ENCODE results near the gene PDP2. TPM values are rescaled to one million over a fixed set of nuclear protein-coding genes. Genes with fewer than 3 reads are reported as not detected.

PDP2 gene
- total RNA-seq, 4 donors from 2014 or later, result 17.9 to 48.2 (median 20.5) TPM

DNA sequence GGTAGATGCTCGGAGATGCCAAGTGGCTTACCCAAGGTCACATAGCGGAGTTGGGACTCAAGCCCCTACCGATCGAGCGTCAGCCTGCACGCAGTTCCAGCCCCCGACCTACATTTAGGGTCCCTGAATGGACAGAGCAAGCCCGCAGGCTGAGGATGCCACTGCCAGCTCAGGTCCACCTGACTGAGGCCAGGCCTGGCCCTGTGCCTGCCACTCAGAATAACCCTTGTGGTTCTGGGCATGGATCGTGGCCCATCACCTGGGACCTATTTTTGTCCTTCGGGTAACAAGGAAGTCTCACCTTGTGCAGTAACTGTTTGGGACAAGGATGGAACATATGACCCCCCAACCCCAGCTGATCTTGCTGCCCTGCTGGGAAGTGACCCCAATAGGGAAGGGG lies 21.3 kb downstream of the PDP2 start:
- DNase-seq (ENCODE audit: low spot score), result no peak
- no peak for ATAC-seq (ENCODE audit: low FRiP score)
- TF ChIP-seq, protein P1, sequence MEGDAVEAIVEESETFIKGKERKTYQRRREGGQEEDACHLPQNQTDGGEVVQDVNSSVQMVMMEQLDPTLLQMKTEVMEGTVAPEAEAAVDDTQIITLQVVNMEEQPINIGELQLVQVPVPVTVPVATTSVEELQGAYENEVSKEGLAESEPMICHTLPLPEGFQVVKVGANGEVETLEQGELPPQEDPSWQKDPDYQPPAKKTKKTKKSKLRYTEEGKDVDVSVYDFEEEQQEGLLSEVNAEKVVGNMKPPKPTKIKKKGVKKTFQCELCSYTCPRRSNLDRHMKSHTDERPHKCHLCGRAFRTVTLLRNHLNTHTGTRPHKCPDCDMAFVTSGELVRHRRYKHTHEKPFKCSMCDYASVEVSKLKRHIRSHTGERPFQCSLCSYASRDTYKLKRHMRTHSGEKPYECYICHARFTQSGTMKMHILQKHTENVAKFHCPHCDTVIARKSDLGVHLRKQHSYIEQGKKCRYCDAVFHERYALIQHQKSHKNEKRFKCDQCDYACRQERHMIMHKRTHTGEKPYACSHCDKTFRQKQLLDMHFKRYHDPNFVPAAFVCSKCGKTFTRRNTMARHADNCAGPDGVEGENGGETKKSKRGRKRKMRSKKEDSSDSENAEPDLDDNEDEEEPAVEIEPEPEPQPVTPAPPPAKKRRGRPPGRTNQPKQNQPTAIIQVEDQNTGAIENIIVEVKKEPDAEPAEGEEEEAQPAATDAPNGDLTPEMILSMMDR (IDR thresholded peaks at IDR 0.05), result no peak

DNA sequence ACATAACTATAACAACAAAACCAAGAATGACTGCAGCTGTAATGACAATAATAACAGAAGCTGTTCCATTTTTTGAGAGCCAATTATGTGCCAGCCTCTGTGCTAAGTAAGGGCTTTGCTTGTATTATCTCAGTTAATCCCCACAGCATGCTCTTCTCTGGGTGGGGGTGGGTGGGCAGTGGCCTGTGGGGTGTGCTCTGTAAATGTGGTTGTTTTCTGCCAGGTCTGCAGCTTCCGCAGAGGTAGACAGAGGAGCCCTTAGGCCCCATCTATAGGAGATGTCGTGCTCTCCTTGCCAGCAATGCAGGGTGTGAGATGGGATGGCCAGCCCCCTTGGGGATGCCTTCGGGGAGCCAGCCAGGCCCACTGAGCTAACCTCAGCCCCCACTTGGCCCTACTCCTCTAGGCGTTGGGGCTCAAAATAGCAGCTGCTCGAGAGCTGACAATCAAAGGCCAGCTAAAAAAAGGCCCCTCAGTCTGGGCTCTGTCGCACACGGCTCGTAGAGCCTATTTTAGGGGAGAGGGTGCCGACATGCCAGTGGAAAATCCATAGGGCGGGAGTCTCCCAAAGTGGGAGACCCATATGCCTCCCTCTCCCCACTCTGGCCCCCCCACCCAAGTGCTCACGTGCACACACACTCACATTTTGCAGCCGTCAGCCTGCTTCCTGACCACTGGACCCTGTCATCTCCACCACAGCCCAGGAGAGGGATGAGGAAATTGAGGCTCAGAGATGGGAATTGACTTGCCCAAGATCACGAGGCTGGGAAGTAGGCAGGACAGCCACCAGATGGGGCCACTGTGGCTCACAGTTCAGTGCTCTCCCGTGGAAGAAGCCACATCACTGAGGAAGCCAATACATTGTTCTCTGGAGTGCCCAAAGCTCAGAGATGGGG lies 22.6 kb downstream of the PDP2 start:
- TF ChIP-seq, protein P1 (IDR thresholded peaks at IDR 0.05), result no peak
- no peak for ATAC-seq (ENCODE audit: low FRiP score)
- no peak for DNase-seq (ENCODE audit: low spot score)

DNA sequence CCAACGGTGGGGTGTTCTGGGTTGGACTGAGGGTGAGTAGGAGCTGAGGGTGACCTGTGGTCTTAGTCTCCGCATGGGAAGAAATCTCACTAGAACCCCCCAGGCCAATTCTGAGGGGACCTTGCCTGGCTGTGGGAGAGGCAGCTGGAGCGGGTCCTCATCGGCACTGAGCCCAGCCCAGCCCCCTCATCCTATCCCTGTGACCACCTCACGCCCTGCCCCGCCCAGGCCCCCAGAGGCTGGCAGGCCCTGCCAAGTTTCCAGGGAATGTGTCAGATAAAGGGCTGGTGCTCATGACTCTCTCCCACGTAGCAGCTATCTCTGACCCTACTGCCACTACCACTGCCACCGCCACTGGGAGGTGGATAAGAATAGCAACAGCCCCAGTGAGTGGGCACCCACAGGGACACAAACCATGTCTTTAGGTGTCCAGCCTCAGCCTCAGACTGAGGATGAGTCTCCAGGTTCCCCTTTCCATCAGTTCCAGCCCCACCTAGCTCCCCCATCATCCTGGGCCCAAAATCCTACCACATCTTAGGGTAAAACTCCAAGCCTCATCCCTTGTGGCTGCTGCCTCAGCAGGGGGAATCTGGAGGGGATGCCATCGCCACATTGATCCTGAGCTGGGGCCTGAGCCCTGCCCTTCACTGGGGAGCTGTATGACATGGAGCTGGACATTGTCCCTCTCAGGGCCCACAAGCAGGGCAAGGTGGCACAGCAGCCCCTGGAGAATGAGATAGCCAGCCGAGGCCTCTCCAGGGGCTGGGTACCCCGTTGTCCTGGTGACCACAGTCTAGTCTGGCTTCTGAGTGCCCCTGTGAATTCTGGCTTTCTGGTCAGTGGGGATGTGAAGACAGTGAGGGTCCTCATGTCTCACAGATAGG lies 23.5 kb downstream of the PDP2 start:
- TF ChIP-seq, protein P1 (IDR thresholded peaks at IDR 0.05), result no peak
- ATAC-seq (ENCODE audit: low FRiP score) (no peak), DNase-seq (ENCODE audit: low spot score) (no peak)

DNA sequence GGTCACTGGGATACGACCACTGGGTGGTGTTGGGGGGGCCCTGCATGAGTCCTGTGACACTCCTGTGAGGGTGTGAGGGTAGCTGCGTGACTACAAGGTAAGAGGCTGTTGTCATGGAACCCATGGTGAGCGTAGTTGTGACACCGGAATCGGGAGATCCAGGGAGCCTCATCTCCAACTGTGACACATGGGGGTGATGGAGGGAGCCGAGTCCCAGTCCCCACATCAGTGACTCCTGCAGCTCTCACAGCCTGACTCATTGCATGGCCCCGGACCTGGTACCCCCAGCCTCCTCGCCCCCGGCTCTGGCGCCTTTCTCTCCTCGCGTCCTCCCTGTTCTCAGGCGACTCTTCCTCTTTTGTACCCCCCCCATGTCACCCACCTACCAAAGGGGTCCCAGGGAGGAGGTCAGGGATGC lies 24.1 kb downstream of the PDP2 start:
- ATAC-seq (ENCODE audit: low FRiP score), result no peak
- no peak for DNase-seq (ENCODE audit: low spot score)
- TF ChIP-seq, protein P1 (IDR thresholded peaks at IDR 0.05), result no peak

DNA sequence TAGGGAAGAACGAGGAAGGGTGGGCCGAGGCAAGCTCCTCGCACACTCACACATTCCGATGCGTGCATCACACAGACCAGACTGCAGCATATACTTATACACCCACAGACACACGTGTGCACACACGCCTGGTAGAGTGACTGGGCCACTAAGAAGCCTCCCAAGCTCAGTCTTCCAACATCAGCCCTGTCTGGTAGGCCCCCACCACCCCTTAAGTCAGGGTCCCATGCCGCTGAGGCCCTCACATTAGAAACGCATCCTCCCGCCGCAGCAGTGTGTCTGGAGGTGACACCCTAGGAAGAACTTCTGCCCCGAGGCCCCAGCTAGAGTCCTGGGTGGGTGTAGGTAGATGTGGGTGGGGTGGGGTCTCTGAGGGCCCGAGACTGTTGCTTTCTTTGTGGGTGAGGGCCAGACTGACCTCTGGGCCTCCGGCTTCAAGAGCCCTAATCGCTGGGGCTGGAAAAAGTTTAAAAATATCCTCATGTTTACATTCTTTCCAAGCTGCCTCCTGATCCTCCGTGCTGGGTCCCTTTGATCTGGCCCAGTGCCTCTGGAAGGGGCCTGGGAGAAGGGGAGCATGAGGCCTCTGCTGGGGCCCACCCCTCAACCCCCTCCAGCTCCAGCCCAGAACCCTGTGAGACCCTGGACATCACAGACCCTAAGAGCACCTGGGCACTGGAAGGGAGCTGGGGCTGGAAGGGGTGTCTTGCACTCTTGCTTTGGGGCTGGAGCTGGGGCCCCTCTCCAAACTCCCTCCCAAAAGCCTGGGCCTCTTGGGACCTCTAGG lies 24.7 kb downstream of the PDP2 start:
- no peak for DNase-seq (ENCODE audit: low spot score)
- TF ChIP-seq, protein P1 (IDR thresholded peaks at IDR 0.05), result no peak

DNA sequence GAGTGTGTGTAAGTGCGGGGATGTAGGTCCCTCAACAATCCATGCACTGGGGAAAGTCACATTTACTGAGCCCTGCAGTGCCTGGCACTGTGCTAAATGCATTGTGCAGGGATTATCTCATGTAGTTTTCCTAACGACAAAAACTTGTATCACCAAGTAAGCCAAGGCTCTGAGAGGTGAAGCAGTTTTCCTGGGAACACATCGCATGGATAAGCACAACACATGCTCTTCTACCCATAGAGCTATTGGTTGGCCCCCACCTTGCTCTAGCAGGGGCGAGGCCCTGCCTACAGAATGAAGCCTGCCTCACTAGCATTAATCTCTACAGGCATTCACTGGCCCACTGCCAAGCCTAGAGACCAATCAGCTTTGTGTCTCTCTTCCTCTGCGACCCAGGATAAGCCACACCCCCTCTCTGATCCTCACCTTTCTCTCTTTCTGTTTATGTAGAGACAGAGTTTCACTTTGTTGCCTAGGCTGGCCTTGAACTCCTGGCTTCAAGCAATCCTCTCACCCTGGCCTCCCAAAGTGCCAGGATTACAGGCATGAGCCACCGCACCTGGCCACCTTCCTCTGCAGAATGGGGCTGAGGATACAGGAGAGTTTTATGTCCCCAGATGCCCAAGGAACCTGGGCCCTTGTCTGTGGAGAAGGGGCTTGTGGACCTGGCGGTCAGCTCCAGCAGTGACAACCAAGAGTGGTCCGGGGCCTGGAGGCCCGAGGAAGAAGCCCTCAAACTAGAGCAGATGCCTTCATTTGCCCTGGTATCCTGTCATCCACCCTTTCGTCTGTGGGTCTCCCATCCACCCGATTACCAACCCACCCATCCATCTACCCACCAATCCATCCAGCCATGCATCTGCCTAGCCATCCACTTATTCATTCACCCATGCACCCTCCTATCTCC lies 25.6 kb downstream of the PDP2 start:
- TF ChIP-seq, protein P1 (IDR thresholded peaks at IDR 0.05), result no peak
- DNase-seq (ENCODE audit: low spot score) (no peak), ATAC-seq (ENCODE audit: low FRiP score) (no peak)

More for the DNA sequence above, 24.7 kb downstream of the PDP2 start:
- ATAC-seq (ENCODE audit: low FRiP score), result no peak

All from omental fat pad (tissue), 4 donors.